AG09309 (cell line): ENCODE measurements around the gene PLA2G4B.

Source experiments
- DNase-seq: peaks from one replicate; pipeline ENCODE4 v3.0.0-alpha.2; 2010; ENCODE audit warnings: low read depth
- H3K4me3 ChIP-seq: 2 replicates; pipeline ENCODE4 v1.5.1; 2011; ENCODE audit warnings: mild to moderate bottlenecking, low read depth, low read length, moderate library complexity; ENCODE audit not compliant: control insufficient read depth
- CTCF ChIP-seq: IDR thresholded peaks from 2 replicates; pipeline ENCODE4 v1.5.1; 2011; ENCODE audit warnings: mild to moderate bottlenecking, low read depth, low read length, inconsistent platforms; ENCODE audit not compliant: insufficient read depth, control insufficient read depth; ENCODE audit errors: missing control alignments

Gene PLA2G4B

DNA sequence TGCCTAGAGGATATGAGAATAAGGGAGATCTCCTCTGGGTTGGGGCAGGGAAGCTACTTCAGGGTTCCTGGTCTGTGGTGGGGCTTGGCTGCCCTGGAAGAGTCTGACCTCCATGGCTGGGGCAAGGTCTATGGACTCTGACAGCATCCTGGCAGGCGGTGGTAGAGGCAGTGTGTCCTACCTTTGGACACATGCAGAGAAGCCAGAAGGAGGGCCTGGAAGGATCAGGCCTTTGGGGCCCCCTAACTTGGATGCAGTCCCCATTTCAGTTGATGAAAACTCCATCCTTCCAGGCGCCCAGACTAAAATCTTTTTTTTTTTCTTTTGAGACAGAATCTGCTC is 44.8 kb downstream of the PLA2G4B start:
- TF ChIP-seq CTCF, result no peak
- H3K4me3 ChIP-seq, result no peak overlapping the region
- no peak for DNase-seq

- no peak overlapping the region for H3K4me3 ChIP-seq
- DNase-seq, result no peak
- no peak for TF ChIP-seq CTCF
Measured at GRCh38 chr15:41884458-41884857, 45.8 kb downstream of the PLA2G4B start.

DNA sequence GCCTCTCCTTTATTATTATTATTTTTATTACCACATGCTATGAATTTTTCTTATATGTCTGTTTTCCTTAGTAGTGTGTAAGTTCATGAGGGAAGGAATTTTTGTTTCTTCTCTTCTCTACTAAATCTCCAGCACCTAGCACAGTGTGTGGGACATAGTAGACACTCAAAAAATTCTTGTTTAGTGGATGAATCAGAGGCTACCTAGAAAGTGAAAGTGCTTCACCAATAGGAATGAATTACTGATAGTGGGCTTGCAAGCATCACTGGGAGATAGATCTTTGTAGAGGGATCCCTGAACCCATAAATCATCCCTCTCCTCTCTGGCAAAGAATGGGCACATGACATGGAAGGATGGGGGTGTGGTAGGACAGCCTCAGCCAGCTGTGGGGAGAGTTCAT is 46.7 kb downstream of the PLA2G4B start:
- H3K4me3 ChIP-seq, result no peak overlapping the region
- DNase-seq, result no peak
- no peak for TF ChIP-seq CTCF

DNA sequence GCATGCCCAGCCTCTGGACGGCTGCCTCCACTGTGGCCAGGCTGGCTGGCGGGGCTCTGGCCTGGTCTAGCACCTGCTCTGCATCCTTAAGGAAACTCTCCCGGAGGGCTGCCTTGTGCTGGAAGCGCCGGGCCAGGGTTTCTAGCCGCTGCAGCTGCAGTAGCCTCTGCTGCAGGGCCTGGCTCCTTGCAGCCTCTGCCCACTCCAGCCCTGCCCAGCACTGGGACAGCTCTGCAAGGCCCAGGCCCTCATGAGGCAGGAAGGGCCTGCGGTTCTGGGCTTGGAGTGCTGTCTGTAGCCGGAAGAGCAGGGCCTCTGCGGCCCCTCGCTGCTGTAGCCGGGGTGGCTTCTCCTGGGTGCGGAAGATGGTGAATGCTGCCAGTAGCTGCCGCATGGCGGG is 47.2 kb downstream of the PLA2G4B start:
- H3K4me3 ChIP-seq, result no peak overlapping the region
- DNase-seq, result no peak
- TF ChIP-seq CTCF, result no peak

- no peak for DNase-seq
- no peak overlapping the region for H3K4me3 ChIP-seq
- no peak for TF ChIP-seq CTCF
Measured at GRCh38 chr15:41886741-41887140, 48.1 kb downstream of the PLA2G4B start.

GRCh38 chr15:41887161-41887560 is 48.5 kb downstream of the PLA2G4B start:
- no peak for TF ChIP-seq CTCF
- DNase-seq, result no peak
- H3K4me3 ChIP-seq, result no peak overlapping the region

- H3K4me3 ChIP-seq, result no peak overlapping the region
- DNase-seq, result no peak
- TF ChIP-seq CTCF, result no peak
Measured at GRCh38 chr15:41887893-41888292, 49.2 kb downstream of the PLA2G4B start.
